GM19455 (cell line): ENCODE data around the gene SAMD11.
"Not testable (repeated sequence)": the region's sequence is repeated elsewhere in the genome, so short reads cannot be mapped to it uniquely, and the experiment has no call there.

Source experiments
- ATAC-seq: cut with Tn5 transposase; IDR thresholded peaks from one replicate; pipeline ENCODE4 v1.9.1; 2021; ENCODE audit not compliant: unreplicated experiment

SAMD11 gene

DNA sequence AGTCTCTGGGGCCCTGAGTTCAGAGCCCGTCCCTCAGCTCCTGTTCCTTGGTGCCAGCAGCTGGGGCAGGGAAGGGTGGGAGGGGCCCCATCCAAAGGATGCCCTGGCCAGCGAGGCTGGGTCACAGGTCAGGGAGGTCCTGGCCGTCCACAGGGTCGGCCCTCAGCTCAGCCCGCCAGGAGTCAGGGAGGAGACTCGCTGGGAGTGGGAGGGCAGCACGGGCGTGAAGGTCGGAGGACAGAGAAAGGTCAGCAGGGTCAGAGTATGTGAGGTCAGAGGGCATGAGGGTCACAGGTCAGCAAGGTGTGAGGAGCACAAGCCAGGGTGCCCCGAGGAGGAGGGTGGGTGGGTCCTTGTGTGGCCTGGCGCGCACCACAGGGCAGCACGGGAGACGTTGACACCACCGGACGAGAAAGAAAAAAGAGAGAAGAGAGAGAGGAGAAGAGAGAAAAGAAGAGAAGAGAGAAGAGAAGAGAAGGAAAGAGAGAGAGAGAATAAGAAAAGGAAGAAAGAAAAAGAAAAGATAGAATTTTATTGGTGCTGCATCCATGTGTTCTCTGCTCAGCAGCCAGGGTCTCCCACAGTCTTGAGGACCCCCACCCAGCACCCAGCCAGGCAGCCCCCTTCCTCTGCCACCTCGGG, 51.1 kb downstream of the SAMD11 start:
- ATAC-seq, result no peak

DNA sequence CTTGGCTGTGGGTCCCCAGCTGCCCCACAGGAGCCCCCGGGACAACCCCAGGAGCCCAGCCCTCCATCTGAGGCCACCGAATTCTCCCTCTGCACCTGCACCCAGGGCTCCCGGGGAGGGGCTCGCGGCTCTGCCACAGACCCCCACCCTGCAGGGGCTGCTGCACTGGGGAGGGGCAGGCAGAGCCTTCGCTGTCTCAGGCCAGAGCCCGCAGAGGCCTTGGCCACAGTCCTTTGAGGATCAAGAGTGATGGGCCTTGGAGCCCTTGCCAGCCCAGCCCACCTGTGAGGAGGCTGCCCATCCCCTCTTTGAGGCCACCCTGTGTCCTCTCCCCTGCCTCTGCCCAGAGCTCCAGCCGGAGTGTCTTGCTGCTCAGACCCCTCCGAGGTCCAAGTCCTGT, 51.6 kb downstream of the SAMD11 start:
- no peak for ATAC-seq

DNA sequence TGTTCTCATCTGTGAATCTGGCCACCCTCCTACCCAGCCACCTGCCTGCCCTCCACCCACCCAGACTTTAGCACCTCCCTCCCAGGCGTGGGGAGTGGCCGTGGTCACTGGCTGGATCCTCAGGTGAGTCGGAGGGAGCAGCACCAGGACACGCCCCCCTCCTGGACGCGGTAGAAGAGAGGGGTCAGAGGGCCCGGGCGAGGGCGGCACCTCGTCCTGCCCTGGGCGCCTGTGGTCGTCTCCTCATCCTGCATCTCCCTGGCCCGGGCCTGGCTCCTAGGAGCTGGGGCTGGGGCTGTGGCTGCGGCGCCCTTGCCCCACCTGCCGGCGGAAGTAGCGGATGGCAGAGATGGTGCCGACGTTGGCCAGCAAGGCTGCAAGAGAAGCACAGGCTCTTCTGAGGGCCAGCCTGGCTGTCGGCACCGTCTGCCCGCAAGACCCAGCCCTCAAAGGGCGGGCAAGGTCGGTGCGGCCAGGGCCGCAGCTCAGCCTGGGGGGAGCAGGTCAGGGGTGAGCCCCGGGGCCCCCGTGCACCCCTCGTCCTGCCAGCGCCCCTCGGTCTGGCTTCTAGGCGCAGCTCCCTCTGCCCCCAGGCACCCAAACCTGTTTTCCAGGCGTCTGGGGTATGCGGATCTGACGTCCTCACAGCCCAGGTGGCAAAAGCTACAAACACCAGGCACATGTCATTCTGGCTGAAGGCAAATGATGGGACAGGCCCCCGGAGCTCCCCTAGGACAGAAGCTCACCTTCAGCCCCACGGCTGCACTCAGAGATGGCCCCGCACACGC, 52.4 kb downstream of the SAMD11 start:
- ATAC-seq, result no peak

DNA sequence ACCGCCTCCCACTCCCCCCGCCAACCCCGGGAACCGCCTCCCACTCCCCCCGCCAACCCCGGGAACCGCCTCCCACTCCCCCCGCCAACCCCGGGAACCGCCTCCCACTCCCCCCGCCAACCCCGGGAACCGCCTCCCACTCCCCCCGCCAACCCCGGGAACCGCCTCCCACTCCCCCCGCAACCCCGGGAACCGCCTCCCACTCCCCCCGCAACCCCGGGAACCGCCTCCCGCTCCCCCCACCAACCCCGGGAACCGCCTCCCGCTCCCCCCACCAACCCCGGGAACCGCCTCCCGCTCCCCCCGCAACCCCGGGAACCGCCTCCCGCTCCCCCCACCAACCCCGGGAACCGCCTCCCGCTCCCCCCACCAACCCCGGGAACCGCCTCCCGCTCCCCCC, 53.1 kb downstream of the SAMD11 start:
- ATAC-seq, result not testable (repeated sequence)

DNA sequence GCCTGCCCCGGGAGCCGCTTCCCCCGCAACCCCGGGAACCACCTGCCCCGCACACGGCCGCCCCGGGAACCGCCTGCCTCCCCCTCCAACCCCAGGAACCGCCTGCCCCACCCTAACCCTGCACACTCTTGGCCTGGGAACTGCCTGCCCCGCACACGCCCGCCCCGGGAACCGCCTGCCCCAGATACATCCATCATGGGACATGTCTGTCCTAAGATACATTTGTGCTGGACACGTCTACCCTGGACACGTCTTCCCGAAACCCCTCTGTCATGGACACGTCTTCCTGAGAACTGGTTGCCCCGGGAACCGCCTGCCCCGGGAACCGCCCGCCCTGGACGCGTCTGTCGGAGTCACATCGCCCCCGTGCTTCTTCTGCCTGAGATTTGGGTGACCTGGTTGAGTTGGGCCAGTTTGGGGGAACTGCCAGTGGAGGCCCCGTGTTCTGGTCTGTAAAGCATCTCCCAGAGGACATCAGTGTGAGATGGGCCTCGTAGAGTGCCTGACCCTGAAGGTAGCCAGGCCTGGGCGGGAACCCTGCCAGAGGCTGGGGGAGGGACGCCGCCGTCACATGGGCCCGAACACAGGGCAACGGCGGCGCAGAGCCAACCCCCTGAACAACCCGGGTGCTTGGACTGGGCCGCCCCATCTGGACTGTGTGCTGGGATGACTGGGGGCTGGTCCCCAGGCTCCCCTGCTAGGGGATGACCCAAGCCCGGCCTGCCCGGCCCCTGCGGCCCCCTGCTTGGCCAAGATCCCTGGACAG, 54.5 kb downstream of the SAMD11 start:
- ATAC-seq, result no peak

DNA sequence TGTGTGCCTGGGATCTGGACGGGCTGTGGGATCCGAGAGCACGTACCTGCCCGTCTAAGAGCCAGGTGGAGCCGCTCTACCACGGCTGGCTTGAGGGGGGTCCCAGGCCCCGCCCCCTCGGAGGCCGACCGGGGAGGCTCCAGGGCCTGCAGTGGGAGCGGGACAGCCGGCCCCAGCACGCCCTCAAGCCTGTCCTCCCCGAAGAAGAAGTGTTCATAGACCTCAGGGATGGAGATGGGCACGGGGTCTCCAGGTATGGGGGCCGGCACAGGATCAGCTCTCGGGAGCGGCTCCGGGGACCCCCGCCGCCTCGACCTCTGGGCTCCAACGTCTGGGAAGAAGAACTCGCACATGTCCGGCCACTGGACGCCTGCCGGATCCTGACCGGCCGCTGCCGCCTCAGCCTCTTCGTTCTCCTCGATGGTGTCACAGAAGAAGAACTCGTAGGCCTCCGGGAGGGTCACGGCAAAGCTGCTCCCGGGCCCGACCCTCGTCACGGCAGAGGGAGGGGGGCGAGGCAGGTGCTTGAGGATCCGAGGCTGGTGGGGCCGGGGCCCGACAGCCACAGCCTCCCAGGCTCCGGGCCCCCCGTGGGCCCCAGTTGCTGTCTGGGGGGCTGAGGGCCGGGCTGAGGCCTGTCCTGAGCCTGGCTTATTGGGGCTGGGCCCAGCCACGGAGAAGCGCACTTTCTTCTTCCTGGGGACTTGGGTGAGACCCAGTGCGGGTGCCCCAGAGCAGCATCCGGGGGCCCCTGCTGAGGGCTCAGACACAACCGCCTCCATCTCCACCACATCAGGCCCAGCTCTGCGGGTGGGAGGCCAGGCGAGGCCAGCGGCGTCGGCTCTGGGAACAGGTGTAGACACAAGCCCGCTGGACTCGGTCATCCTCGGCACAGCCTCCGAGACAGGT, 55.4 kb downstream of the SAMD11 start:
- ATAC-seq, result no peak

DNA sequence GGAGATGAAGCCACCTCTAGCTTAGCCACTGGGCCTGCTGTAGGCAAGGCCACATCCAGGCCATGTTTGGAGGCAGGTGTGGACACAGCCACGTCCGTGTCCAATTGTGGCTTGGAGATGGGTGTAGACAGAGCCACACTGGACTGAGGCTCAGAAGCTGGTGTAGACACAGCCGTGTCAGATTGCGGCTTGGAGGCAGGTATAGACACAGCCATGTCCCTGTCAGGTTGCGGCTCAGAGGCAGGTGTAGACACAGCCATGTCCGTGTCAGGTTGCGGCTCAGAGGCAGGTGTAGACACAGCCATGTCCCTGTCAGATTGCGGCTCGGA, 56.0 kb downstream of the SAMD11 start:
- ATAC-seq, result no peak

DNA sequence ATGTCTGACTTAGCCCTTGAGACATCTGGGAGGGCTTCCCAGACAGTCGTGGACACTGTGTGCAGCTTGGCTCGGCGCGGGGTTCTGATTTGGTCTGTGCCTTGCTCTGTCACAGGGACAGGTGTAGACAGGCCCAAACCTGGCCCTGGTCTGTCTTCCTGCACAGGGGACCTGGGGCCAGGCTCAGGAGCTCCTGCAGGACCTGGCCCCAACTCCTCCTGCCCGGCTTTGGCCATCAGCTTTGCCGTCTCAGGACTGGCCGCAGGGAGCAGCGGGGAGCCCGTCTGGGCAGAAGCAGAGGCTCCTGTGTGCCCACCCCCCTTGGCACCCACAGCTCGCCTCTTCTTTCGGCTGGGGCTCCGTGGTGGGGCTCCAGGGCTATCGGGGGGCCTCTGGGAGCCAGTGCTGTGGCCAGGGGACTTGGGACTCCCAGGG, 56.4 kb downstream of the SAMD11 start:
- no peak for ATAC-seq

DNA sequence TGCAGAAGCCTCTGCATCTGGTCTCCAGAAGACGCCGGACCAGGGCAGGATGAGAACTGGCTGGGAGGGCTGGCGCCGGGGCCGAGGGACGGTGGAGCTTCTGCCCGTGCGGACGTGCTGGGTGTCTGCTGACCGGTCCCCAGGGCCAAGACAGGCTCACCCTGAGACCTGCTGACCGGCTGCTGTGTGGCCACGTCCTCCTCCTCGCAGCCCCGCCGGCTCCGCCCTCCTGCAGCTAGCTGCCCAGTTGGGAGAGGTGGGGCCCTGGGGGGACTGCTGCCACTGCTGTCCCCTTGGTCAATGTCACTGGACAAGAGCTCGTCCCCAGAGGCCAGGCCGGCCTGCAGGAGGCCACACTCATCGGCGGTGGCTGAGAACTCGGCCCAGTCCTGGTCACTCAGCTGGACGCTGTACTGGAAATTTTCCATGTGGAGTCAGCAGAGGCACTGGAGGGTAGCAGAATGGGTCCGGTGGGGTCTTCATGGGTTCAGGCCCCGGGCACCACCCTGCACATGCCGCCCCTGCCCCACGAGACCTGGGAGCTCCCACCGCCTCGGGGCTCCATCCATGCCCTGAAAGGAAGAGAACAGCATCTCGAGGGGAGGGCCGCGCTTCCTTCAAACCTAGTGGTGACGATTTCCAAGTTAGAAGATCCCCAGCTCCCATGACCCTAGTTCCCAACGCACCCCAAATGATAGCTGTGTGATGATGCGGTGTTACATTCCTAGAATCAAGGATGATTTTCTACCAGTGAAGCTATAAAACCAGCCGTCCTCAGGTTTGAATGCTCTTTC, 57.1 kb downstream of the SAMD11 start:
- no peak for ATAC-seq

DNA sequence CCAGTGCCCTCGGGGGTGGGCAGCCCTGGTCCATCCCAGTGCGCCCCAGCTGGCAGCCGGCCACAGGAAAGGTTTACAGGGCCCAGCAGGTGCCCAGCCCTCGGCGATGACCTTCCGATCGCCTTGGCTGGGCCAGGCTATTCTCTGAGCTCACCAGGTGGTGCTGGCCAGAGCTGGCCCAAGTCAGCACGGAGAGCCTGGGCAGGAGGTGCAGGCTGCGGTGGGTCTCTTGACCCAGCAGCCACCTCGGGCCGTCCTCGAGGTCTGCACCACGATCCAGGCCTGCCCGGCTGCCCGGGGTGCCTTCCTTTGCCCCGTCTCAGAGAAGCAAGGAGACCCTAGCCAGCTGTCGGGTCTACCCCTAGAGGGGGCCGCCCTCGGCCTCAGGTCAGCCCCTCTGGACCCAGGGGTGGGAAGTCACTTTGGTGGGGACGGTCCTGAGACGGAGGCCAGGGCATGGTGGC, 57.8 kb downstream of the SAMD11 start:
- no peak for ATAC-seq

DNA sequence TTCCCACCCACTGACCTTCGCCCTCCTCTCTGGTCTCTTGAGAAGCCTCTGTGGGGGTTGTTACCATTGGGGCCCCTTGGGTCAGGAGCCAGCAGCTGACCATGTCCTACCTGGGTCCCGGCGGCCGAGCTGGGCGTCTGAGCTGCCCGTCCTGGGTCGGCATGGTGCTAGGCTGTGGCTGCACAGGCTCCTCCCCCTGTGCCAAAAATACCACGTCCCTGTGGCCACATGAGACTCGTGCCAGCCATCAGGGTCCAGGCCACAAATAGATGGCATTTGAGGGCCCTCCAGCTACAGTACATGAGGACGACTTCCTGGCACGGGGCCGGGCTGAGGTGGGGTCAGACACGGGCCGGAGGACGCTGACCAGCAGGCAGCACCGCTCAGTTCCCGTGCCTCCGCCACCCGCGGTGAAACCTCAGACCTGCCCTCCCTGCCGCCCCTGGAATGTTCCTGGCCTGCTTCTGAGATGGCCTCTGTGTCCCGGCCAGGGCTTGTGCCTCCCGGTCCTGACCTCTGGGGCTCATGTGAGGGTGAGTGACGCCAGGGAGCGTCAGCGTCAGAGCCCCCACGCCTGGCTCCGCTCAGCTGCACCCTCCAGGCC, 58.3 kb downstream of the SAMD11 start, which contains the start of gene PERM1:
Gene PERM1 (minus strand): TSS at position 139 of the 604 bp plus-strand sequence. CDS start 1,064 bp downstream, outside the sequence.
- ATAC-seq, result no peak

DNA sequence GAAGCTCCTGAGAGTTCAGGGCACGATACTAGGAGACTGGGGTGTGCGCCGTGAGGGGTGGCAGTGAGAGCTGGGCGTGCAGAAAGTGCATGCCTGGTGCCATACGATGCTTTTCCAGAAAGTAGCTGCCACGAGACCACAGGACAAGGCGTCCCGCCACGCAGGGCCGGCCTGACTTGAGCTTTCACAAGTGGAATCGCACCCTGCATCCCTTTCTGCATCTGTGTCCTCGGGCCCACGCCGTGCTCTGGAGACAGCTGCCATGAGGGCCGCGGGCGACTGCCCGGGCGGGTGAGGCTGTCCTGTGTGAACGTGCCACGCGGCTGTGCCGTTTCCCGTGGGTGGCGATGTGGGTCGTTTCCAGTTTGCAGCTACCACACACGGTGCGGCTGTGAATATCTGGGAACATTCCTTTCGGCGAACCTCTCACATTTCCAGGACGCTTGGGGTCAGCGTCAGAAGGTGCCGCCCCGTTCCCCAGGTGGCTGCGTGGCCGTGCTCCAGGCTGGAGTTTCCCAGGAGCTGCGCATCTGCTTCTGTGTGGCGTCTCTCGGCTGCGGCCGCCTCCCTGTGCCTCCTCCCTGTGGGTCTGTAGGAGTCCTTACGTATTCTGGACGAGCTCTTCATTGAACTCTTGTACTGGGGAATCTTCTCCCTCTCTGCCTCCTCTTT, 59.2 kb downstream of the SAMD11 start:
- ATAC-seq, result no peak

DNA sequence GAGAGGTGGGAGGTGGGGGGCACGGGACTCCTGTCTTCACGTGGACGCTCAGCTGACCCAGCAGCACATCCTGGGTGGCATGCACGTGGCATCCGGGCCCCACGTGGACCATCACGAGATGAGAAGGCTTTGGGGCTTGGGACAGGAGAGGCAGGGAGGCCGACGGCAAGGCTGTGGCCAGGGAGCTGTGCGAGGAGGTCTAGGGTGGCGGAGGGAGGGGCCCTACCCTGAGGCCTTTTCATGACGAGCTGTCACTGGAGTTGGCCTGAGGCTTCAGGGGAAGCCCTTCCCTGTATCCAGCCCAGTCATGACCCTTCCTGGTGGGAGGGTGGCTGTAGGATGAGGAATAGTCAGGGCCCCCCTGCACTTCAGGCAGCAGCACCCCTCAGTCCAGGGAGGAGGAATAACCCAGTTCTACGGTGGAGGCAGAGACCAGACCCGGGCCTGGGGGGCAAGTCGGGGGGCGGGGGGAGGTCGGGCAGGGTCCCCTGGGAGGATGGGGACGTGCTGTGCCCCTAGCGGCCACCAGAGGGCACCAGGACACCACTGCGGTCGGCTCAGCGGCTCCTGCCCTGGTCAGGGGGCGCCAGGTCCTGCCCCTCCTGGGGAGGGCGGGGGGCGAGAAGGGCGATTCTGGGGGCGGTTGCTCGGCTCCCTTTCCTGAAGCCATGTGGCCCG, 60.2 kb downstream of the SAMD11 start:
- ATAC-seq, result no peak

DNA sequence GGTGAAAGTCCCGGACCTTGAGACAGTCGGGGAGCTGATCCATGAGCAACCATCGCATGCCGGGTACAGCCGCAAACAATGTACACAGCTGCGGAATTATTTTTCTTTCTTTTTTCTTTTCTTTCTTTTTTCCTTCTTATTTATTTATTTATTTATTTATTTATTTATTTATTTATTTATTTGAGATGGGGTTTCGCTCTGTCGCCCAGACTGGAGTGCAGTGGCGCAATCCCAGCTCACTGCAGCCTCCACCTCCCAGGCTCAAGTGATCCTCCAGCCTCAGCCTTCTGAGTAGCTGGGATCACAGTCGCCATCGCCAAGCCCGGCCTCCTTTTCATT, 60.7 kb downstream of the SAMD11 start:
- no peak for ATAC-seq

DNA sequence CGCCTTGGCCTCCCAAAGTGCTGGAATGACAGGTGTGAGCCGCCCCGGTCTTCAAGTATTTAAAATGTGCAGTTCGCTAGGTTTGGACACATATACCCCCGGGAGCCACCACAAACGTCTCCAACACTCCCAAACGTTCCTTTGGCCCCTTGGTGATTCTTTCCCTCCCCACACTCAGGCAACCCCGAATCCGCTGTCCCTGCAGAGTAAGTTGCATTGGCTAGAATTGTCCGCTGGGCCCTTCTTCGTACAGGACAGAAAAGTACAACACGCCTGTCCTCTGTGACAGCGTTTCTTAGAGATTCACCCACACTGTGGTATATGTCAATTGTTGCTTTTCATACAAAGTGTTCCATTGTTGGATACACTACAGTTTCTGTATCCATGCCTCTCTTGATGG, 61.4 kb downstream of the SAMD11 start:
- no peak for ATAC-seq

DNA sequence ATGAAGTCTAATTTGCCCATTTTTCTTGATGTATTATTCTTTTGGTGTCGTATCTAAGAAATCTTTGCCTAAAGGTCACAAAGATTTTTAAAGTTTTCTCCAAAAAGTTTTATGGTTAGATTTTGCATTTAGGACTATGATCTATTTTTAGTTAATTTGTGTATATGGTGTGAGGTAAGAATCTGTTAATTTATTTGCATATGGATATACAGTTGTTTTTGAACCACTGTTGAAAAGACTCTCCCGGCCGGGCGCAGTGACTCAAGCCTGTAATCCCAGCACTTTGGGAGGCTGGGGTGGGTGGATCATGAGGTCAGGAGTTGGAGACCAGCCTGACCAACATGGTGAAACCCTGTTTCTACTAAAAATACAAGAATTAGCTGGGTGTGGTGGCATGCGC, 64.3 kb downstream of the SAMD11 start:
- ATAC-seq, result not testable (repeated sequence)

DNA sequence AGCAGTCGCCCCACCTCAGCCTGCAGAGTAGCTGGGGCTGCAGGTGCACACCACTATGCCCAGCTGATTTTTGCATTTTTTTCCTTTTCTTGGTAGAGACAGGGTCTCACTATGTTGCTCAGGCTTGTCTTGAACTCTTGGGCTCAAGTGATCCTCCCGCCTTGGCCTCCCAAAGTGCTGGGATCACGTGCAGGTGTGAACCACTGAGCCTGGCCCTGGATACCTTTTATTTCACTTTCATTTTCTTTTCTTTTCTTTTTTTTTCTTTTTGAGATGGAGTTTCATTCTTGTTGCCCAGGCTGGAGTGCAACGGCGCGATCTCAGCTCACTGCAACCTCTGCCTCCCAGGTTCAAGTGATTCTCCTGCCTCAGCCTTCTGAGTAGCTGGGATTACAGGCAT, 67.6 kb downstream of the SAMD11 start:
- ATAC-seq, result not testable (repeated sequence)

DNA sequence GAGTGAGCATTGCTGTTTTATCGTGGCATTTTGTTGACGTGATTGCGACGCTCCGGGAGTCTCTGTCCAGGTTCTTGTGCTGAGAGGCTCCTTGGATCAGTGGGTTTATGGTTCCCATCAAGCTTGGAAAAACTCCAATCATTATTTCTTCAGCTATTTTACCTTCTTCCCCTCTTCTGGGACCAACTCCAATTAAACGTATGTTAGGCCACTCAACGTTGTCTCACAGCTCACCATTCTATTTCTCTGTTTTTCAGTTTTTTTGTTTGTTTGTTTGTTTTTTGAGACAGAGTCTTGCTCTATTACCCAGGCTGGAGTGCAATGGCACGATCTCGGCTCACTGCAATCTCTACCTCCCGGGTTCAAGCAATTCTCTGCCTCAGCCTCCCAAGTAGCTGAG, 68.2 kb downstream of the SAMD11 start:
- ATAC-seq, result no peak

DNA sequence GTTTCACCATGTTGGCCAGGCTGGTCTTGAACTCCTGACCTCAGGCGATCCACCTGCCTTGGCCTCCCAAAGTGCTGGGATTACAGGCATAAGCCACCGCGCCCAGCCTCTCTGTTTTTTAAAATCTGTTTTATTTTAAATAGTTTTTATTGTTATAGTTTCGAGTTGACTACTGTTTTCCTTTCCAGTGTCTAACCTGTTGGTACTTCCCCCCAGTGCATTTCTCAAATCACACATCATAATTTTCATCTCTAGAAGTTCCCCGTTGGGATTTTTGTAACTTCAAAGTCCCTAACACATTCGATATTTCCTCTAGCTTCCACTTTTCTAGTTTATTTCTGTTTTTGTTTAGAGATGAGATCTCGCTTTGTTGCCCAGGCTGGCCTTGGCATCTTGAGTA, 68.6 kb downstream of the SAMD11 start:
- no peak for ATAC-seq
